HL-60 (cell line): ENCODE results near the gene SASH3.

ENCODE experiments used
- DNase-seq, 2 experiments: peaks; one replicate each; pipeline ENCODE4 v3.0.0-alpha.2; 2010 to 2020; ENCODE audit warnings: low read depth in 1 of 2, low spot score in 1 of 2
- H3K27ac ChIP-seq: fragments of 250-450 bp; sonication (Bioruptor Pico); replicated peaks from 2 replicates; pipeline ENCODE4 v1.5.1; 2020; ENCODE audit warnings: mild to moderate bottlenecking, moderate library complexity
- H3K27me3 ChIP-seq: fragments of 250-450 bp; sonication (Bioruptor Pico); 2 replicates; pipeline ENCODE4 v1.5.1; 2021; ENCODE audit warnings: mild to moderate bottlenecking, moderate library complexity; ENCODE audit not compliant: insufficient read depth, poor library complexity, severe bottlenecking
- H3K4me3 ChIP-seq: replicated peaks from 2 replicates; pipeline ENCODE4 v1.5.1; 2011; ENCODE audit warnings: mild to moderate bottlenecking, control low read depth, low read length; ENCODE audit not compliant: insufficient read depth
- CTCF ChIP-seq: IDR thresholded peaks from one replicate; pipeline ENCODE4 v1.5.1; 2011; ENCODE audit warnings: low read length, control low read depth, inconsistent platforms; ENCODE audit not compliant: insufficient read depth
- GABPA ChIP-seq: IDR thresholded peaks from 2 replicates; pipeline ENCODE4 v1.6.1; 2012; ENCODE audit warnings: low read depth
- POLR2AphosphoS5 ChIP-seq: IDR thresholded peaks from 2 replicates; pipeline ENCODE4 v1.6.1; 2012; ENCODE audit warnings: low read depth
- SPI1 ChIP-seq: IDR thresholded peaks from 2 replicates; pipeline ENCODE4 v1.6.1; 2012; ENCODE audit warnings: low read depth, mild to moderate bottlenecking, borderline replicate concordance
- TF ChIP-seq, protein P1 (sequence below): IDR thresholded peaks from 2 replicates; pipeline ENCODE4 v1.6.1; 2012; ENCODE audit warnings: low read depth; ENCODE audit not compliant: insufficient replicate concordance

The SASH3 gene

GRCh38 chrX:129843209-129843458, 63.4 kb downstream of the SASH3 start:
- H3K27ac ChIP-seq = no peak overlapping the region
- TF ChIP-seq, protein P1, sequence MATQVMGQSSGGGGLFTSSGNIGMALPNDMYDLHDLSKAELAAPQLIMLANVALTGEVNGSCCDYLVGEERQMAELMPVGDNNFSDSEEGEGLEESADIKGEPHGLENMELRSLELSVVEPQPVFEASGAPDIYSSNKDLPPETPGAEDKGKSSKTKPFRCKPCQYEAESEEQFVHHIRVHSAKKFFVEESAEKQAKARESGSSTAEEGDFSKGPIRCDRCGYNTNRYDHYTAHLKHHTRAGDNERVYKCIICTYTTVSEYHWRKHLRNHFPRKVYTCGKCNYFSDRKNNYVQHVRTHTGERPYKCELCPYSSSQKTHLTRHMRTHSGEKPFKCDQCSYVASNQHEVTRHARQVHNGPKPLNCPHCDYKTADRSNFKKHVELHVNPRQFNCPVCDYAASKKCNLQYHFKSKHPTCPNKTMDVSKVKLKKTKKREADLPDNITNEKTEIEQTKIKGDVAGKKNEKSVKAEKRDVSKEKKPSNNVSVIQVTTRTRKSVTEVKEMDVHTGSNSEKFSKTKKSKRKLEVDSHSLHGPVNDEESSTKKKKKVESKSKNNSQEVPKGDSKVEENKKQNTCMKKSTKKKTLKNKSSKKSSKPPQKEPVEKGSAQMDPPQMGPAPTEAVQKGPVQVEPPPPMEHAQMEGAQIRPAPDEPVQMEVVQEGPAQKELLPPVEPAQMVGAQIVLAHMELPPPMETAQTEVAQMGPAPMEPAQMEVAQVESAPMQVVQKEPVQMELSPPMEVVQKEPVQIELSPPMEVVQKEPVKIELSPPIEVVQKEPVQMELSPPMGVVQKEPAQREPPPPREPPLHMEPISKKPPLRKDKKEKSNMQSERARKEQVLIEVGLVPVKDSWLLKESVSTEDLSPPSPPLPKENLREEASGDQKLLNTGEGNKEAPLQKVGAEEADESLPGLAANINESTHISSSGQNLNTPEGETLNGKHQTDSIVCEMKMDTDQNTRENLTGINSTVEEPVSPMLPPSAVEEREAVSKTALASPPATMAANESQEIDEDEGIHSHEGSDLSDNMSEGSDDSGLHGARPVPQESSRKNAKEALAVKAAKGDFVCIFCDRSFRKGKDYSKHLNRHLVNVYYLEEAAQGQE = no peak
- TF ChIP-seq POLR2AphosphoS5 (no peak), SPI1 (no peak), GABPA (no peak), CTCF (no peak)
- peak overlapping the region; percentile 88 for H3K4me3 ChIP-seq
- no peaks in the 10 kb centered on the region for H3K27me3 ChIP-seq
- no peak for DNase-seq

DNA sequence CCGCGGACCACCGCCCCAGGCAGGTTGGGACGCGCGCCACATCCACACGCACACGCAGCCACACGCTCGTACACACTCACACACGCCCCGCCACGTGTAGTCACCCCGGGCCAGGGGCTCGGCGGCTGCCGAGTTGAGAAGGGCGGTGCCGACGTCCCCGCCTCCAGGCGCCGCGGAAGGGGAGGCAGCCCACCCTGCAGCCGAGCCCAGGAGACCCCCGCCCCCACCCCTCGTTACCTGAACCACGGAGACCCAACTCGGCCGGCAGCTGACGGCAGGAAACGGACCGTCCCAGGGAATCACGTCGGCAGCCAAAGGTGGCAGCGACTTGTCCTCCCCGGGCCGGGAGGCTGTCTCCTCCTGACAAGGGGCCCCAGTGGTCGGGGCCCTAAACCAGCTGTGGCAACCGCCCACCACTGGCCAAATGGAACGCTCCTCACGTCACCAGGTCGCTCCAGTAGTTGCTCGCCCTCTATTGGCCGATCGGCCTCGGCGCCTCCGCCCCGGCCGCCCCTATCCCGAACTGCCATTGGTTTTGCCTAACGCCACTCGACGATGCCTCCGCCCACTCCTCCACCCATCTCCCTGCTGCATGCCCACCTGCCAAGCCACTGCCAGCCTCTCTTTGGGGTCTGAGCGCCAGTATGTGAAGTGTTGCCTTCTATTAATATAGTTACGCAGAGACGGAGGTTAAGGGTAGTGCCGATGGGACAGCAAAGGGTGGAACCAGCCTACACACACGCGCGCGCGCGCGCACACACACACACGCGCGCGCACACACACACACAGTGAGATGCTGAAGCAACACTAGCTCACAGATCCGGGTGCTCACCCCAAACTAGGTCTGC, 63.9 kb downstream of the SASH3 start, which contains the start of gene ZDHHC9:
ZDHHC9 (minus strand) TSS at position 428 of the 848 bp plus-strand sequence. CDS start 1,941 bp downstream, outside the sequence.
- no peaks in the 10 kb centered on the region for H3K27me3 ChIP-seq
- DNase-seq = peak; percentile 63 to 83

More for the DNA sequence above, 63.9 kb downstream of the SASH3 start, which contains the start of gene ZDHHC9:
- Histone ChIP-seq H3K27ac (peak within 1 kb of the TSS; percentile 68), H3K4me3 (peak within 1 kb of the TSS; percentile 88)
- TF ChIP-seq CTCF = no peak
- TF ChIP-seq GABPA = no peak
- TF ChIP-seq, protein P1 = no peak
- TF ChIP-seq POLR2AphosphoS5 = no peak
- no peak for TF ChIP-seq SPI1
